Measurements from ENCODE around the gene SNTG2. TPM values are rescaled to one million over a fixed set of nuclear protein-coding genes. Genes with fewer than 3 reads are reported as not detected.

The SNTG2 gene
- total and polyA plus RNA-seq, 2 of the 13 experiments (the other 11 are each of a cell fraction or from before 2014, with no cell fraction given) = not detected

GRCh38 chr2:1011006-1011405 is 60.4 kb downstream of the SNTG2 start:
- in situ Hi-C loops (cut with HindIII; ENCODE audit: extremely low pct_ligation_motif_present, low pct_unique_long_range_greater_than_20kb) = no loop called here
- H2AFZ ChIP-seq (ENCODE audit: low read length) = no peak overlapping the region
- H3K4me3 ChIP-seq (replicated peaks in 1 of 3; ENCODE audit: insufficient read depth in 1 of 3, low read depth in 2 of 3, low read length in 3 of 3) = no peak overlapping the region
- no peaks in the 10 kb centered on the region for H4K20me1 ChIP-seq (ENCODE audit: insufficient read depth, low read length)
- CTCF ChIA-PET (ENCODE audit: low intra/inter-chr PET ratio, low total read pairs) = no interaction called here
- no peaks in the 10 kb centered on the region for H3K9me3 ChIP-seq (ENCODE audit: low read length)
- no peak for ATAC-seq
- H3K36me3 ChIP-seq (replicated peaks in 1 of 2; ENCODE audit: control insufficient read depth in 1 of 2, insufficient read depth in 2 of 2, low read length in 2 of 2) = no peaks in the 10 kb centered on the region
- H3K9ac ChIP-seq (ENCODE audit: insufficient read depth, low read depth, low read length) = no peak overlapping the region
- 0% methylated on average over 5 of the region's 5 CpGs for WGBS (ENCODE audit: low lambda C conversion rate)
- intact Hi-C loops (cut with micrococcal nuclease; ENCODE audit: unreplicated experiment) = no loop called here
- no peak for TF ChIP-seq TCF7L2 (IDR thresholded peaks at IDR 0.05; ENCODE audit: low read depth, low read length)
- no peak for TF ChIP-seq ZMAT5 (CRISPR knock-in tag; IDR thresholded peaks at IDR 0.05; ENCODE audit: borderline replicate concordance, low read depth)
- TF ChIP-seq CENPX (CRISPR knock-in tag; IDR thresholded peaks at IDR 0.05) = no peak
- no peak for TF ChIP-seq CREB3 (CRISPR knock-in tag; IDR thresholded peaks at IDR 0.05)
- TF ChIP-seq, protein P1, sequence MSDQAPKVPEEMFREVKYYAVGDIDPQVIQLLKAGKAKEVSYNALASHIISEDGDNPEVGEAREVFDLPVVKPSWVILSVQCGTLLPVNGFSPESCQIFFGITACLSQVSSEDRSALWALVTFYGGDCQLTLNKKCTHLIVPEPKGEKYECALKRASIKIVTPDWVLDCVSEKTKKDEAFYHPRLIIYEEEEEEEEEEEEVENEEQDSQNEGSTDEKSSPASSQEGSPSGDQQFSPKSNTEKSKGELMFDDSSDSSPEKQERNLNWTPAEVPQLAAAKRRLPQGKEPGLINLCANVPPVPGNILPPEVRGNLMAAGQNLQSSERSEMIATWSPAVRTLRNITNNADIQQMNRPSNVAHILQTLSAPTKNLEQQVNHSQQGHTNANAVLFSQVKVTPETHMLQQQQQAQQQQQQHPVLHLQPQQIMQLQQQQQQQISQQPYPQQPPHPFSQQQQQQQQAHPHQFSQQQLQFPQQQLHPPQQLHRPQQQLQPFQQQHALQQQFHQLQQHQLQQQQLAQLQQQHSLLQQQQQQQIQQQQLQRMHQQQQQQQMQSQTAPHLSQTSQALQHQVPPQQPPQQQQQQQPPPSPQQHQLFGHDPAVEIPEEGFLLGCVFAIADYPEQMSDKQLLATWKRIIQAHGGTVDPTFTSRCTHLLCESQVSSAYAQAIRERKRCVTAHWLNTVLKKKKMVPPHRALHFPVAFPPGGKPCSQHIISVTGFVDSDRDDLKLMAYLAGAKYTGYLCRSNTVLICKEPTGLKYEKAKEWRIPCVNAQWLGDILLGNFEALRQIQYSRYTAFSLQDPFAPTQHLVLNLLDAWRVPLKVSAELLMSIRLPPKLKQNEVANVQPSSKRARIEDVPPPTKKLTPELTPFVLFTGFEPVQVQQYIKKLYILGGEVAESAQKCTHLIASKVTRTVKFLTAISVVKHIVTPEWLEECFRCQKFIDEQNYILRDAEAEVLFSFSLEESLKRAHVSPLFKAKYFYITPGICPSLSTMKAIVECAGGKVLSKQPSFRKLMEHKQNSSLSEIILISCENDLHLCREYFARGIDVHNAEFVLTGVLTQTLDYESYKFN (CRISPR knock-in tag; conservative IDR thresholded peaks at IDR 0.05) = no peak
- TF ChIP-seq MED8 (CRISPR knock-in tag; IDR thresholded peaks at IDR 0.05; ENCODE audit: insufficient replicate concordance) = no peak
- no peak for TF ChIP-seq ZNF317 (CRISPR knock-in tag; IDR thresholded peaks at IDR 0.05)
- TF ChIP-seq RAD51 (IDR thresholded peaks at IDR 0.05; ENCODE audit: borderline replicate concordance) = no peak
- no peak for TF ChIP-seq ZSCAN25 (CRISPR knock-in tag; IDR thresholded peaks at IDR 0.05)
- TF ChIP-seq TBX3 (IDR thresholded peaks at IDR 0.05; ENCODE audit: borderline replicate concordance) = no peak
- TF ChIP-seq ELF4 (CRISPR knock-in tag; IDR thresholded peaks at IDR 0.05; ENCODE audit: borderline replicate concordance) = no peak
- no peak for TF ChIP-seq NR2C2 (CRISPR knock-in tag; IDR thresholded peaks at IDR 0.05; ENCODE audit: borderline replicate concordance)
- peaks cover 0 to 8% of the 10 kb centered on the region in 2 experiments; a peak in 1 of 5 replicates for H3K27me3 ChIP-seq (ENCODE audit: control insufficient read depth in 1 of 2, insufficient read depth in 2 of 2, low read length in 2 of 2)
- no peaks in the 10 kb centered on the region for H3K79me2 ChIP-seq (ENCODE audit: insufficient read depth, low read length)
- no TSS peak for BruUV-seq (replicated peaks)
- no peak overlapping the region for H3K4me2 ChIP-seq (ENCODE audit: low read depth, low read length)
- no peak for DNase-seq (ENCODE audit: low spot score)
- POLR2A ChIA-PET = no interaction called here
- H3K4me1 ChIP-seq (ENCODE audit: insufficient read depth, low read length) = no peaks in the 10 kb centered on the region
- FAIRE-seq = no peak
- H3K27ac ChIP-seq (ENCODE audit: extremely low read length, insufficient read depth, low read length) = no peak overlapping the region
